GM12801 (cell line): ENCODE measurements around the gene CMSS1.

Source experiments
- TF ChIP-seq, protein P1 (sequence below): IDR thresholded peaks from one replicate; pipeline ENCODE4 v1.5.1; 2011; ENCODE audit warnings: control low read depth; ENCODE audit not compliant: insufficient read length; ENCODE audit errors: extremely low read depth

Gene CMSS1

DNA sequence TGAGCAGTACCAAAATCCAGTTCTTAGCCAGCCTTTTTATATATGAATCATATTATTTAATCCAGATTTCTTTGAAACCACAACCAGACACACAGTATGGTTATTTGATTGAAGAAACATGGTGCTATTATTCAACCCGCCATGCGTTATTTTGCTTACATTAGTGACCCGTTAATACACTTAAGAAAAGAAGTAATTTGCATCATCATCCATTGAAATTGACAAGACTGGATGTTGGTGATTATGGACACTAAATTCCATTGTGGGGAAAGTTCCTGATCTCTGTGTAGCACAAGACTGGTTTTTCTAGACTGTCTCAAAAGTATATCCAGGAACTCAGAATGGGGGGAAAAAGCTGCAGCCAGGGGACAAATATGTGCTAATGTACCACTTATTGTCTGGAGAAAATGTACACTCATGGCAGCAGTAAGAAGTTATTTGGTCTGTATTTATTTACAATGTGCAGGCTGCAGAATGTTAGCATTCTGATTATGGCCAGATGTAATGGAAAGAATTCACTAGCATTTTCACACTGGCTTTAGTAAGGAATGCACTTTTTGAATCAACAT is 216.3 kb downstream of the CMSS1 start:
- TF ChIP-seq, protein P1, sequence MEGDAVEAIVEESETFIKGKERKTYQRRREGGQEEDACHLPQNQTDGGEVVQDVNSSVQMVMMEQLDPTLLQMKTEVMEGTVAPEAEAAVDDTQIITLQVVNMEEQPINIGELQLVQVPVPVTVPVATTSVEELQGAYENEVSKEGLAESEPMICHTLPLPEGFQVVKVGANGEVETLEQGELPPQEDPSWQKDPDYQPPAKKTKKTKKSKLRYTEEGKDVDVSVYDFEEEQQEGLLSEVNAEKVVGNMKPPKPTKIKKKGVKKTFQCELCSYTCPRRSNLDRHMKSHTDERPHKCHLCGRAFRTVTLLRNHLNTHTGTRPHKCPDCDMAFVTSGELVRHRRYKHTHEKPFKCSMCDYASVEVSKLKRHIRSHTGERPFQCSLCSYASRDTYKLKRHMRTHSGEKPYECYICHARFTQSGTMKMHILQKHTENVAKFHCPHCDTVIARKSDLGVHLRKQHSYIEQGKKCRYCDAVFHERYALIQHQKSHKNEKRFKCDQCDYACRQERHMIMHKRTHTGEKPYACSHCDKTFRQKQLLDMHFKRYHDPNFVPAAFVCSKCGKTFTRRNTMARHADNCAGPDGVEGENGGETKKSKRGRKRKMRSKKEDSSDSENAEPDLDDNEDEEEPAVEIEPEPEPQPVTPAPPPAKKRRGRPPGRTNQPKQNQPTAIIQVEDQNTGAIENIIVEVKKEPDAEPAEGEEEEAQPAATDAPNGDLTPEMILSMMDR = no peak

DNA sequence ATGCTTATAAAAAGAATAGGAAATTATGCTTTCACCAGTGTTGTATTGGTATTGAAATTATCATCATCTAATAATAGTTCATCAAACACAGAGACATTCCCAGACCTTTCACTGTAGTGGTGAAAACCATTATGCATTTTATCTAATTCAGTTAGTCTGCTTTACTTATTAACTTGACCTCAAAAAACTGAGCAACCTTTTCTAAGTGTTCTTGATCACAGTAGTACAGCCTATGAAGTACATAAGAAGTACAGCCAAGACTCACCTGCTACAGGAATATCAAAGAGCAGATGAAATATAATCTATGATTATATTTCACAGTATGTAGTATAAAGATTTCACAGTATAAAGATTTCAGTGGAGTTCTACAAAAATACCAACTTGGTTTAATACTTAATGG is 221.4 kb downstream of the CMSS1 start:
- TF ChIP-seq, protein P1 = no peak

DNA sequence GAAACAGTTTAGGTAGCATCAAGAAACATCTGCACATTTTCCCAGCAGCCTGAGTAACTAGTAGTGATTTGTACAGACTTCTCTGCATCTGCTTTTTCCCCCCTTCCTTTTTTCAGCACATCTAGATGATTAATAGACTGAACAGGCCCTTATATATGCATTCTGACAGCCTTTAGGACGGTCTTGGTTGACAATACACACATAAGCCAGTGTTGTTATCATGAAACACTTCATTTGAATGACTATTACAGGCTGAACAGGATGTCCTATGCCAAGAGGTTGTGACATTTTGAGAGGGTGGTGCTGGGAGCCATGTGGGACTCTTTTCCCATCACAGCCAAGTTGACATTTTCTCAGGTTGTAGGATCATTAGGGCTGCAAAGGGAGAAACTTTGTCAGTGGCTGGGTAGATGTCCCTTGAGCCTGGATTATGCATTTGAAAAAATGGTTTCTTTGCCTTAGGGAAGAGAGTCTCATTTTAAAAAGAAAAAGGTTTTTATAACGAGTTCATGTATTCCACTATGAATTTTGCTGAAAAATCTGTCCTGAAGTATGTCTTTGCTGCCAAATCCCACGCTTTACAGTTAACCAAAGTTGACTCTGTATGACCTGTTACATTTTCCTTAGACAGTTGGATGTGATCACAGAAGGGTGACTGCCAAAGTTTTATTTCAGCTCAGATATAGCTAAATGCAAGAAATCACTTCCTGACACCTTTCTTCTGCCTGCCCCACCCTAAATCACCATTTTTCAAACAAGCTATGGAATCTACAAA is 223.0 kb downstream of the CMSS1 start:
- TF ChIP-seq, protein P1 = no peak

DNA sequence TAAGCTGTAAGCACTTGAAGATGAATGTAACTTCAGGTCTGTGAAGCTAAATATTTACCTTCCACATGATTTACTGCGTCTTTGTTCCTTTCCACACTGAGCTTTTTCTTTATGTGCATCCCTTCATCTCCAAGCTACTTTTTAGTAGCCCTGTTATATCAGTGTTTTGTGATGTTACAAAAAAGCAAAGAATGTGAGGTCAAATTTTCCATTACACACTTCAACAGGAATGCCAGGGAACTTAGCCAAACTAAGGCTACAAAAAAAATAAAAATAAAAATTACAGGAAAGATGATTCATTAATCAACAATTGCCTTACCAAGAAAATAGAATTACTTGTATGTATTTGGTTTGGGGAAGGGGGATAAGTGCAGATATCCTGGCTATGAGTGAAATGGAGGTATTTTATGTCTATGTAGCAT is 223.7 kb downstream of the CMSS1 start:
- TF ChIP-seq, protein P1 = no peak

DNA sequence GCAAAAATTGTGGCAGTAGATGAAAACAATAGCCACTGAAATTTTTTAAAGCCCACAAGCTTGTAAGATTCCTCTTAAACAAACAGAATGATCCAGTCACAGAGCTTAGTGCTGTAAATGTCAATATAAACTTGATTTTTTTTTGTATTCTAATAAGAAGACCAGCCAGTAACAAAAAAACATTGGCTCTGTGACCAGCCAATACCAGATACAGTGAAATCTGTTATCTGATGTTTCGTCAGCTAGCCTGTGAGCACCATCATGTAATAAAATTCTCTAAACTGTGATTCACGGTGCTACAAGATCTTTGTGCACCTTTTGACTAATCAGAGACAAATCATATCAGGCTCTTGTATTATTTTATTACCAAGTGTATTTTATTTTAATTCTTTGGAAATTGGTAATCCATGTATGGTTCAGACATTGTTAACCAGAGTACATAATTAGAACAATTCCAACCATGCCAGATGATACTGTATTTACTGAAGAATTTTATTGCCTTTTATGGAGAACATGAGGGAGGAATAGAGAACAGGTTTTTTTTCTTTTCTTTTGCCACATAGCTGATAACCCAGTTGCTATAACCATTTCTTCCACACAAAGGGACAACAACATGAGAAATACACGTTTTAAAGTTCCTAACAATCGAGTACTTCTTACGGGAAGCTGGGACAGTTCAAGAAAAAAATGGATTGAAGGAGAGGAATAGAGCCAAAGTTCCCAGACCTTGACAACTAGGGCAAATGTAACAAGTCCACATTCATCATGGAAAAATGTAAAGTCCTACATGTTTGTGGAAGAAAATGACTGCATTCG is 224.7 kb downstream of the CMSS1 start:
- TF ChIP-seq, protein P1 = no peak

DNA sequence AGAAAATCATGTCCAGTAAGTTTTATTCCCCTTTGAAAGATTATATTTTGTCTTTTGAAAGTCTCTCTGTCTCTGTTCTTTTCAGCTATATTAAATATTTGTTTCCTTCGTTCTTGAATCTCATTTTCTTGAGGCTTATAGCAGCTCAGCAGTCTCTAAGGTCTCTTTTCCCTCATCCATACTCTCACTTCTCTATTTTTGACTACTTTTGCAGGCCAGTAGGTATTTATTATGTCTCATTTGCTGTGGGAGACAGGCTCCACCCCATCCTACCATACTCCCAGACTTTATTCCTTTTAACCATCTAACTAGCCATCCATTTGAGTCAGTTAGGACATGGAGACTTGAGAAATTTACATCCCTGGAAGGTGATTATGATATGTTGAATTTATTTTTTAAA is 225.6 kb downstream of the CMSS1 start:
- TF ChIP-seq, protein P1 = no peak

DNA sequence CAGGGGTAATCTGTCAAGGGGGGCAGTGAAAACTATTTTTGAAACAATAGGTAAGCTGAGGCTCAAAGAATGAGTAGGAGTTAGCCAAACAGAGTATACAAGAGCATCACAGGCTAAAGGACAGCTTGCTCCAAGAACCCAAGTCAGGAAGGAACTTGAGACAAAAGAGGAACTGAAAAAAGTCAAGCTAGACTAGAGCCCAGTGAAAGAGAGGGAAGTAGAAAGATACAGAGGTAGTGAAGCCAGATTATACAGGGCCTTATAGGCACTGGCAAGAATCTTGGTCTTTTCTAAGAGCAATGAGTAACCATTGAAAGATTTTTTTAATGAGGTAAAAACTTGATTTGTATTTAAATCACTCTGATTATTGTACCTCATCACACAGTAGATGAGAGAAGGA is 226.7 kb downstream of the CMSS1 start:
- TF ChIP-seq, protein P1 = no peak
